ENCODE data around the gene RPL10. TPM values are rescaled to one million over a fixed set of nuclear protein-coding genes. Genes with fewer than 3 reads are reported as not detected.

Gene RPL10
- total RNA-seq (2022; extraction: Qiagen RNA extraction; ENCODE audit: low read depth) = 4,540 to 5,428 TPM (median 5,078 TPM) in 5 replicates

GRCh38 chrX:154397888-154398667 lies at the start of gene RPL10:
Gene RPL10 (plus strand): TSS chrX:154398377. CDS start chrX:154398520, 143 bp downstream.

GRCh38 chrX:154374313-154375155 lies 23.6 kb upstream of the RPL10 start, which contains the start of gene FLNA:
Gene FLNA (minus strand): TSS chrX:154374634. CDS start chrX:154371245, 3,389 bp downstream.

DNA sequence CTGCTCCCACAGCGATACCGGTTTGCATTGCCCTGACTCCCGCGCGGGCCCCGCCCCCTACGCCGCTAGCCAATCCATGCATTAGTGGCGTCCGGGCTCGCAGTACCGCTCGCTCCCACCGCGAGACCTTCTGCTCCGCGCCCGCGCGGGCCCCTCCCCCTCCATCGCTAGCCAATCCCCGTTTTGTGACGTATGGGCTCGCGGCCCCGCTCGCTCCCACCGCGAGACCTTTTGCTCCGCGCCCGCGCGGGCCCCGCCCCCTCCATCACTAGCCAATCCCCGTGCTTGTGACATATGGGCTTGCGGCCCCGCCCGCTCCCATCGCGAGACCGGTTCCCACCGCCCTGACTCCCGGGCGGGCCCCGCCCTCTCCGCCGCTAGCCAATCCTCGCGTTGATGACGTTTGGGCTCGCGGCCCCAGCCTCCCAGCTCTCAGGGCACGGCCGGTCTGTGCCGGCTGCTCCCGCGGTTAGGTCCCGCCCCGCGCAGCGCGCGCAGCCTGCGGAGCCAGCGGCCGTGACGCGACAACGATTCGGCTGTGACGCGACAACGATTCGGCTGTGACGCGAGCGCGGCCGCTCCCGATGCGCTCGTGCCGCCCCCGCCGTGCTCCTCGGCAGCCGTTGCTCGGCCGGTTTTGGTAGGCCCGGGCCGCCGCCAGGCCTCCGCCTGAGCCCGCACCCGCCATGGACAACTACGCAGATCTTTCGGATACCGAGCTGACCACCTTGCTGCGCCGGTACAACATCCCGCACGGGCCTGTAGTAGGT lies 19.2 kb upstream of the RPL10 start, which contains the start of gene EMD:
Gene EMD (plus strand): TSS at position 497 of the 770 bp plus-strand sequence. CDS start 190 bp downstream, at position 687.

DNA sequence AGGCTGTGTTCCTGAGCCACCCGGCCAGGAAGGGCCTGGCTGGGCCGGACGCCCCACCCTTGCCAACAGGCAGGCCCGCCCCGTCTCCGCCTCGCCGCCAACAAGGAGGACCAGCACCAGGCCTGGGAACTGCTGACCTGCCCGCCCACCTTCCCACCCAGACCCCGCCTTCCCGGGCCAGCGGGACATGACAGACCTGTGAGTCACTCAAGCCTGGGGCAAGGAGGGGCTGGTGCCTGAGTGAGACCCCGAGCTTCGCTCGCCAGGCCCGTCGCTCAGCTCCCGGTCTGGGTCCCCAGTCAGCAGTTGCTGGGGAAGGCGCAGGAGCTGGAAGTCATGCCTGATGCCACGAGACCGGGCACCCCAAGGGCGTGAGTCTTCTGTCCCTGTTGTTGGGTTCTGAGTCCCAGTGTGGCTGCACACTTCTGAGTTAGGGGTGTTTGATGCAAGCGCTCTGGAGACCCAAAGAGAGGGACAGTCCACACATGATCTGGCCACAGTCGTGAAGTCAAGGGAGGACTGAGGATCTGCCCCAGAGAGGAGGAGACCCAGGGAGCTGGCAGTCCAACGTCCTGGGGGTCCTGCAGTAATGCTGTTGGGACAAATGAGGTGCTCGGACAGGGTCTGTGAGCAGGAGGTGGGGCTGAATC lies 11.2 kb downstream of the RPL10 start, which contains the start of gene DNASE1L1:
Gene DNASE1L1 (minus strand): TSS at position 33 of the 650 bp plus-strand sequence. CDS start 3,686 bp downstream, outside the sequence.

GRCh38 chrX:154428176-154429171 lies 30.3 kb downstream of the RPL10 start, which contains the start of gene ATP6AP1:
Gene ATP6AP1 (plus strand): TSS chrX:154428677. CDS start chrX:154428693, 16 bp downstream.

GRCh38 chrX:154436983-154437752 lies 39.0 kb downstream of the RPL10 start, which contains the start of gene GDI1:
Gene GDI1 (plus strand): TSS chrX:154437154. CDS start chrX:154437255, 101 bp downstream.

DNA sequence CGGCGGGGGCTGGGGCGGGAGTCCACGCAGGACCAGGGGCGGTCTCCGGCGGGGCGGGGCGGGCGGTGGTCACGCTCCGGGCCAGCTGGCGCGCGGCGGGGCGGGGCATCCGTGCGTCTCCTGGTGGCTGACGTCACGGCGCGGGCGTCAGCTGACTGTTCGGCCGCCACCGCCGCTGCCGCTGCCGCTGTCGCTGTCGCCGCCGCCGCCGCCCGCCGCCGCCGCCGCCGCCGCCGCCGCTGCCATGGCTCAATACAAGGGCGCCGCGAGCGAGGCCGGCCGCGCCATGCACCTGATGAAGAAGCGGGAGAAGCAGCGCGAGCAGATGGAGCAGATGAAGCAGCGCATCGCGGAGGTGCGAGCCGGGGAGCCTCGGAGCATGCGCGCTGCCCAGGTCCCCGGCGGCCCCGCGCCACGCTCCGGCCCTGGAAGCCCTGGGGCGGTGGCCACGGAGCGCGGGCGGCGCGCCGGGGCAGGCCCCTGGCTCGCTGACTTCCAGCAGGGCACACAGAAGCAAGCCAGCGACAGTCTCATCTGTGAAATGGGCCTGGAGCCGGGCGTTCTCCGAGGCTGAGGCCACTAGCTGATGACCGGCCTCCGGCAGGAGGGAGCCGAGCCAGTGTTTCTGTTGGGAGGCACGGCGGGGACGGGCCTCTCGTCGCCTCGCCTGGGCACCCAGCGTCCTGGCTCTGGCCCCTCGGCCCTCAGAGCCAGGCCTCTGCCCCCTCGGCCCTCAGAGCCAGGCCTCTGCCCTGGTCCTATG lies 46.0 kb downstream of the RPL10 start, which contains the start of gene FAM50A:
Gene FAM50A (plus strand): TSS at position 150 of the 763 bp plus-strand sequence. CDS start 95 bp downstream, at position 245.

Other genes with a start within 250 kb of the RPL10 start
- not detected in 5 replicates for gene OPN1MW, start 215.8 kb upstream of the RPL10 start, total RNA-seq (2022; extraction: Qiagen RNA extraction; ENCODE audit: low read depth)
- gene OPN1MW2, start 178.6 kb upstream of the RPL10 start, total RNA-seq (2022; extraction: Qiagen RNA extraction; ENCODE audit: low read depth) = not detected in 5 replicates
- gene OPN1MW3, start 140.8 kb upstream of the RPL10 start, total RNA-seq (2022; extraction: Qiagen RNA extraction; ENCODE audit: low read depth) = not detected in 5 replicates
- not detected in 5 replicates for gene TEX28, start 103.3 kb upstream of the RPL10 start, total RNA-seq (2022; extraction: Qiagen RNA extraction; ENCODE audit: low read depth)
- not detected in 5 replicates for gene TKTL1, start 102.6 kb upstream of the RPL10 start, total RNA-seq (2022; extraction: Qiagen RNA extraction; ENCODE audit: low read depth)
- gene FLNA, start 23.7 kb upstream of the RPL10 start, total RNA-seq (2022; extraction: Qiagen RNA extraction; ENCODE audit: low read depth) = 1,086 to 1,787 TPM (median 1,647 TPM) in 5 replicates
- gene EMD, start 19.1 kb upstream of the RPL10 start, total RNA-seq (2022; extraction: Qiagen RNA extraction; ENCODE audit: low read depth) = 129 to 165 TPM (median 156 TPM) in 5 replicates
- gene DNASE1L1, start 10.9 kb downstream of the RPL10 start, total RNA-seq (2022; extraction: Qiagen RNA extraction; ENCODE audit: low read depth) = 21.0 to 37.2 TPM (median 29.7 TPM) in 5 replicates
- 27.8 to 42.7 TPM (median 37.9 TPM) in 5 replicates for gene TAFAZZIN, start 13.2 kb downstream of the RPL10 start, total RNA-seq (2022; extraction: Qiagen RNA extraction; ENCODE audit: low read depth)
- 63.7 to 111 TPM (median 109 TPM) in 5 replicates for gene ATP6AP1, start 30.3 kb downstream of the RPL10 start, total RNA-seq (2022; extraction: Qiagen RNA extraction; ENCODE audit: low read depth)
- 77.9 to 119 TPM (median 111 TPM) in 5 replicates for gene GDI1, start 38.8 kb downstream of the RPL10 start, total RNA-seq (2022; extraction: Qiagen RNA extraction; ENCODE audit: low read depth)
- gene FAM50A, start 45.8 kb downstream of the RPL10 start, total RNA-seq (2022; extraction: Qiagen RNA extraction; ENCODE audit: low read depth) = 99.3 to 131 TPM (median 117 TPM) in 5 replicates
- 5.9 to 24.3 TPM (median 12.7 TPM) in 5 replicates for gene PLXNA3, start 59.9 kb downstream of the RPL10 start, total RNA-seq (2022; extraction: Qiagen RNA extraction; ENCODE audit: low read depth)
- 38.8 to 73.0 TPM (median 64.3 TPM) in 5 replicates for gene LAGE3, start 80.9 kb downstream of the RPL10 start, total RNA-seq (2022; extraction: Qiagen RNA extraction; ENCODE audit: low read depth)
- 53.0 to 75.0 TPM (median 69.6 TPM) in 5 replicates for gene UBL4A, start 88.2 kb downstream of the RPL10 start, total RNA-seq (2022; extraction: Qiagen RNA extraction; ENCODE audit: low read depth)
- gene SLC10A3, start 92.3 kb downstream of the RPL10 start, total RNA-seq (2022; extraction: Qiagen RNA extraction; ENCODE audit: low read depth) = 24.7 to 44.4 TPM (median 43.2 TPM) in 5 replicates
- gene FAM3A, start 117.9 kb downstream of the RPL10 start, total RNA-seq (2022; extraction: Qiagen RNA extraction; ENCODE audit: low read depth) = 27.7 to 49.1 TPM (median 46.5 TPM) in 5 replicates
- 1,245 to 1,640 TPM (median 1,501 TPM) in 5 replicates for gene G6PD, start 148.5 kb downstream of the RPL10 start, total RNA-seq (2022; extraction: Qiagen RNA extraction; ENCODE audit: low read depth)
- gene IKBKG, start 149.2 kb downstream of the RPL10 start, total RNA-seq (2022; extraction: Qiagen RNA extraction; ENCODE audit: low read depth) = 30.5 to 46.4 TPM (median 42.7 TPM) in 5 replicates
- not detected in 5 replicates for gene CTAG1A, start 186.8 kb downstream of the RPL10 start, total RNA-seq (2022; extraction: Qiagen RNA extraction; ENCODE audit: low read depth)
- not detected in 5 replicates for gene CTAG1B, start 220.9 kb downstream of the RPL10 start, total RNA-seq (2022; extraction: Qiagen RNA extraction; ENCODE audit: low read depth)